Putamen (tissue), 1 donor: ENCODE results near the gene WWOX.

ENCODE experiments used
- DNase-seq: peaks from one replicate; pipeline ENCODE4 v3.0.0-alpha.2; 2016; ENCODE audit warnings: low spot score

WWOX gene

GRCh38 chr16:78363843-78364555 lies 264.5 kb downstream of the WWOX start:
- no peak for DNase-seq

GRCh38 chr16:78364556-78364880 lies 265.1 kb downstream of the WWOX start:
- no peak for DNase-seq

- DNase-seq = no peak
Measured at GRCh38 chr16:78365366-78365765, 265.9 kb downstream of the WWOX start.

GRCh38 chr16:78368121-78369102 lies 269.0 kb downstream of the WWOX start:
- DNase-seq = no peak

- DNase-seq = no peak
Measured at GRCh38 chr16:78372277-78372676, 272.8 kb downstream of the WWOX start.

- no peak for DNase-seq
Measured at GRCh38 chr16:78375055-78375679, 275.7 kb downstream of the WWOX start.

- DNase-seq = no peak
Measured at GRCh38 chr16:78376452-78376851, 277.0 kb downstream of the WWOX start.

GRCh38 chr16:78377312-78377711 lies 277.9 kb downstream of the WWOX start:
- DNase-seq = no peak

GRCh38 chr16:78381060-78381459 lies 281.6 kb downstream of the WWOX start:
- DNase-seq = no peak

GRCh38 chr16:78383118-78383517 lies 283.7 kb downstream of the WWOX start:
- no peak for DNase-seq

GRCh38 chr16:78385086-78385805 lies 285.8 kb downstream of the WWOX start:
- DNase-seq = no peak

GRCh38 chr16:78386557-78387324 lies 287.3 kb downstream of the WWOX start:
- DNase-seq = no peak

- no peak for DNase-seq
Measured at GRCh38 chr16:78389009-78389498, 289.6 kb downstream of the WWOX start.

GRCh38 chr16:78390092-78390491 lies 290.6 kb downstream of the WWOX start:
- no peak for DNase-seq

- no peak for DNase-seq
Measured at GRCh38 chr16:78390508-78391324, 291.3 kb downstream of the WWOX start.

GRCh38 chr16:78392585-78393195 lies 293.2 kb downstream of the WWOX start:
- DNase-seq = no peak

- no peak for DNase-seq
Measured at GRCh38 chr16:78395035-78395434, 295.6 kb downstream of the WWOX start.

GRCh38 chr16:78396046-78396445 lies 296.6 kb downstream of the WWOX start:
- no peak for DNase-seq

- DNase-seq = no peak
Measured at GRCh38 chr16:78396673-78397072, 297.2 kb downstream of the WWOX start.

- DNase-seq = no peak
Measured at GRCh38 chr16:78399384-78399783, 299.9 kb downstream of the WWOX start.
